KOPT-K1 (cell line): Measurements from ENCODE around the gene TLDC2.
"Not testable (repeated sequence)": the region's sequence is repeated elsewhere in the genome, so short reads cannot be mapped to it uniquely, and the experiment has no call there.

ENCODE experiments used
- H3K27ac ChIP-seq: fragments of 200-600 bp; sonication (generic); 2 replicates; pipeline ENCODE4 v1.5.1; 2016; ENCODE audit warnings: antibody characterized with exemption, mild to moderate bottlenecking, low read depth, low read length; ENCODE audit not compliant: poor library complexity, severe bottlenecking
- H3K36me3 ChIP-seq: fragments of 200-600 bp; sonication (generic); 2 replicates; pipeline ENCODE4 v1.5.1; 2017; ENCODE audit warnings: antibody characterized with exemption, mild to moderate bottlenecking, low read length, moderate library complexity; ENCODE audit not compliant: insufficient read depth
- H3K9me3 ChIP-seq: fragments of 200-600 bp; sonication (generic); 2 replicates; pipeline ENCODE4 v1.5.1; 2017; ENCODE audit warnings: antibody characterized with exemption, low read length, mild to moderate bottlenecking; ENCODE audit not compliant: insufficient read depth, poor library complexity, severe bottlenecking

Gene TLDC2

GRCh38 chr20:36873498-36874189 lies 2.3 kb upstream of the TLDC2 start:
- no peaks in the 10 kb centered on the region for H3K9me3 ChIP-seq
- no peak overlapping the region for H3K27ac ChIP-seq
- H3K36me3 ChIP-seq = no peaks in the 10 kb centered on the region

- not testable (repeated sequence) for H3K9me3 ChIP-seq, H3K27ac ChIP-seq, H3K36me3 ChIP-seq
Measured at GRCh38 chr20:36875093-36875492, 845 bp upstream of the TLDC2 start.

DNA sequence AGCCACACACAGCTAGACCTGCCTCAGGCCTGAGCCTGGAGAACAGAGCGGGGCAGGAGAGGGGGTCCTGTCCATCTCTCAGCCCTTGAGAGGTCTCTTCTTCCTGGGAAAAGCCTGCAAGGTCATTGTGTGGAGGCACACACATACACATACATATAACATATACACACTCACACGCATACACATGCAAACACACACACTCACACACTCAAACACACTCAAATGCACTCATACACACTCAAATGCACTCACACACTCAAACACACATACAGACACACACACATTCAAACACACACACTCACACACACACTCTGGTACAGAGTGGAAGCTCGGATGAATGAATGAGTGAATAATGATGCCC lies 515 bp downstream of the TLDC2 start:
- Histone ChIP-seq H3K27ac (no peak overlapping the region), H3K9me3 (no peaks in the 10 kb centered on the region), H3K36me3 (no peaks in the 10 kb centered on the region)

- H3K27ac ChIP-seq = no peak overlapping the region
- no peaks in the 10 kb centered on the region for H3K9me3 ChIP-seq
- no peaks in the 10 kb centered on the region for H3K36me3 ChIP-seq
Measured at GRCh38 chr20:36878941-36879340, 3.0 kb downstream of the TLDC2 start.

- H3K9me3 ChIP-seq = no peaks in the 10 kb centered on the region
- H3K36me3 ChIP-seq = no peaks in the 10 kb centered on the region
- H3K27ac ChIP-seq = no peak overlapping the region
Measured at GRCh38 chr20:36880741-36881250, 4.9 kb downstream of the TLDC2 start.

- no peak overlapping the region for H3K27ac ChIP-seq
- H3K9me3 ChIP-seq = no peaks in the 10 kb centered on the region
- no peaks in the 10 kb centered on the region for H3K36me3 ChIP-seq
Measured at GRCh38 chr20:36881331-36881730, 5.4 kb downstream of the TLDC2 start.

DNA sequence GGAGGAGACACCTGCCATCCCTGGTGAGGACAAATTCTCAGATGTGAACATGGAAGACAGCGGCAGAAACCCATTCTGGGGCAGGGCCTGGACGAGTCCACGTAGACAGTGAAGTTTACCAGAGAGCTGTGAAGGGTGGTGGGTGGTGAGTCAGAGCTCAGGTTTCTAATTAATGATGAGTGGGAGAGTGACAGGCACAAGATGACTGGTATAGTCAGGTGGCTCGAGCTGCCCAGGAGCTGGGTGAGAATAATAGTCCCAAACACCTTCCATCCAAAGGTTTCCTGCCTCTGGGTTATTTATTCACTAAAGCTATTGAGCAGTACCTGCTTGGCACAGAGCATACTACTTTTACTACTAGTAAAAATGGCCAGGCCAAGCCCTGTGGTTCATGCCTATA lies 6.0 kb downstream of the TLDC2 start:
- Histone ChIP-seq H3K36me3 (no peaks in the 10 kb centered on the region), H3K27ac (no peak overlapping the region), H3K9me3 (no peaks in the 10 kb centered on the region)

DNA sequence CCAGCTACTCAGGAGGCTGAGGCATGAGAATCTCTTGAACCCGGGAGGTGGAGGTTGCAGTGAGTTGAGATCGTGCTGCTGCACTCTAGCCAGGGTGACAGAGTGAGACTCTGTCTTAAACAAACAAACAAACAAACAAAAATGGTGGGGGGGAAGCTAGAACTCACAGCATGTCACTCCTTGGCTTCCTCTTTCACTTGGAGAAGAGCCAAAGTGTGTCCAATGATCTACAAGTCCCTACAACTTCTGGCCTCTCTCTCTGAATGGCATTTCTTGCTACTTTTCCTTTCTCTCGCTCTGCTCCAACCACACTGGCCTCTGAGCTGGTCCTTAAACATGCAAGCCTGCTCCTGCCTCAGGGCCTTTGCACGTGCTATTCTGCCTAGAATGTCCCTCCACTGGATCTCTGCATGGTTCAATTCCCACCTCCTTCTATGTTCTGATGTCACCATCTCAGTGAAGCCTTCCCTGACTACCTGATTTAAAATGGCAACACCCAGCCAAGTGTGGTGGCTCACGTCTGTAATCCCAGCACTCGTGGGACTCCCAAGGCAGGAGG lies 8.1 kb downstream of the TLDC2 start:
- no peaks in the 10 kb centered on the region for H3K36me3 ChIP-seq
- no peak overlapping the region for H3K27ac ChIP-seq
- H3K9me3 ChIP-seq = no peaks in the 10 kb centered on the region

GRCh38 chr20:36885356-36885755 lies 9.4 kb downstream of the TLDC2 start:
- Histone ChIP-seq H3K9me3 (no peaks in the 10 kb centered on the region), H3K36me3 (no peaks in the 10 kb centered on the region), H3K27ac (no peak overlapping the region)

DNA sequence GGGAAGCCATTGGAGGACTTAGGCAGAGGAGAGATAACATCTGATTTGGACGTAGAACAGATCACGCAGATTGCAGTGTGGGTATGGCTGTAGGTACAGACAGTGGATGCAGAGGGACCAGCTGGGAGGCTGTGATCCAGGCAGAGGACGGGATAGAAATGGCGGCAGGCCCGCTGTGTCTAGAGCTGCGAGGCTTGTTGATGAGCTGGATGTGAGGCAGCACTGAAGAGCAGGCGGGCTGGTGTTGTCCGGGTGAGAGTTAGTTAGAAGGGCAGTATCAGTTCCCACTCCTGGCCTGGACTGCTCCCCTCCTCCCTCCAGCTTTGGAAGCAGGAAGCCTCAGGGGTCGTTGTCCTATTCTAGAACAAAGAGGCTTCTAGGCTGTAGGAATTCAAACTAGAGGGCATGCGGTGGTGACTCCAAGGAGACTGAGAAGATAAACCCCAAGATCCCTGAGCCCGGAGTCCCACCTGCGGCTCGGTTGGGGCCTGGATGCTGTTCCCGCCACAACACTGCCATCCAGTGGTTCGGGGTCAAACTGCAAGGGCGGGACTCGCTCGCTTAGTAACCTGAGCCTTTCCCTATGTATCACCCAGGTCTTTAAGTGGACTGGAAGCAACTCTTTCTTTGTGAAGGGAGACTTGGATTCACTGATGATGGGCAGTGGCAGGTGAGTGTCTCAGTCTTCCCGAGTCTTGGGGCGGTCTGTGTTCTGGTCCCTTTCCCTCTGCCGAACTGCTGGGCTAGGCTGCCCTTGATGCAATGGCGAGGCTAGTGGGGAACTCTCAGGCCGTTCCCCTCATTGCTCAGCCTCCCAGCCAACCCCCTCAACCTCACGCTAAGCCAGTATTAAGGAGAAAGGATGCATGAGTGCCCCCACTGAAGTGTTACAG lies 11.2 kb downstream of the TLDC2 start:
- Histone ChIP-seq H3K9me3 (no peaks in the 10 kb centered on the region), H3K36me3 (no peaks in the 10 kb centered on the region), H3K27ac (no peak overlapping the region)

DNA sequence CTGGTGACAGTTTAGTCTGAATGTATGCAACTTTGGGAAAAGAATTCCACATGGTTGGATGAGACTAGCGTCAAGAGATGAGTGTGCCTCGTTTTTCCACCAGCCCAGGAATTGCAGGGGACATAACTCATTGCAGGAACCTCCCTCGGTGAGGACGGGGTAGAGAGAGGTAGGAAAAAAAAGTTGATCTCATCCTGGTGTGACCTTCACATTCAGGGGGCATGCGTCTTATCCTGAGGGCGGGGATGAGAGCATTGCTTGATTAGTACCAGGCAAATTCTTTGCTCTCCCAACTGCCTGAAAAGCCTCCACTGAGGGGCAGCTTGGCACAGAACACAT lies 11.8 kb downstream of the TLDC2 start:
- H3K9me3 ChIP-seq = no peaks in the 10 kb centered on the region
- H3K27ac ChIP-seq = no peak overlapping the region
- no peaks in the 10 kb centered on the region for H3K36me3 ChIP-seq

- H3K36me3 ChIP-seq = no peaks in the 10 kb centered on the region
- H3K27ac ChIP-seq = no peak overlapping the region
- no peaks in the 10 kb centered on the region for H3K9me3 ChIP-seq
Measured at GRCh38 chr20:36888880-36889516, 13.1 kb downstream of the TLDC2 start.

DNA sequence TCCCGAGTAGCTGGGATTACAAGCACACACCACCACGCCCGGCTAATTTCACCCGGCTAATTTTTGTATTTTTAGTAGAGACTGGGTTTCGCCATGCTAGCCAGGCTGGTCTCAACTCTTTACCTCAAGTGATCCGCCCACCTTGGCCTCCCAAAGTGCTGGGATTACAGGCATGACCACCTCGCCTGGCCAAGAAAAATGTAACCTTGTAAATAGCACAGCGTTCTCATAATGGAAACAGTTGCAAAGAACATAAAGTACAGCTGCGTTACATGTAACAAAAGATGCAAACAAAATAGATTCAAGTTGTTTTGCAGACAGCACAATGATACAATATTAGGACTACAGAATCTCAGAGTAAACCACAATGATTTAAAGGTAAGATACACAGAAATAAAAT lies 14.6 kb downstream of the TLDC2 start:
- Histone ChIP-seq H3K27ac (no peak overlapping the region), H3K9me3 (no peaks in the 10 kb centered on the region), H3K36me3 (no peaks in the 10 kb centered on the region)

- Histone ChIP-seq H3K36me3 (no peaks in the 10 kb centered on the region), H3K9me3 (no peaks in the 10 kb centered on the region), H3K27ac (no peak overlapping the region)
Measured at GRCh38 chr20:36891211-36891610, 15.3 kb downstream of the TLDC2 start.

GRCh38 chr20:36893801-36894200 lies 17.9 kb downstream of the TLDC2 start:
- Histone ChIP-seq H3K27ac (no peak overlapping the region), H3K9me3 (no peaks in the 10 kb centered on the region), H3K36me3 (no peaks in the 10 kb centered on the region)
